ENCODE measurements around the gene FABP2. TPM values are rescaled to one million over a fixed set of nuclear protein-coding genes. Genes with fewer than 3 reads are reported as not detected.

FABP2 gene
- total and polyA plus RNA-seq, 2 experiments from 2014 or later: not detected

DNA sequence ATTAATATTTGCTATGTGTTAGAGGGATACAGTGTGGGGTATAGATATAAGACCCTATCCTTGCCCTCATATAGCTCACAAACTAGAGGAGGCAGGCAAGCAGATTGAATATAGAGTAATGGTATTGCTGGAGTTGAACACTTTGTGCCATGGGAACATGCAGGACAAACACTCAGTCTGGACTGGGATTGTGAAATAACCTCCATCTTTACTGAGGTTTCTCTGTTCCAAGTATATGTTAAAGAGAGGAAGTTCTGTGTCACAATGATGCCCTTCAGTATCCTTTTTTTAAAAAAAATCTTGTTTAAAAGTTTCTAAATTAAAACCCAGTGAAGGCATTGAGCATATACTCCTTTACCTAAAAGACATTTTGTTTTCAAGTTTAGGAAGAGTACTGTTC is 8.7 kb downstream of the FABP2 start (continued):
- TF ChIP-seq, protein P1, sequence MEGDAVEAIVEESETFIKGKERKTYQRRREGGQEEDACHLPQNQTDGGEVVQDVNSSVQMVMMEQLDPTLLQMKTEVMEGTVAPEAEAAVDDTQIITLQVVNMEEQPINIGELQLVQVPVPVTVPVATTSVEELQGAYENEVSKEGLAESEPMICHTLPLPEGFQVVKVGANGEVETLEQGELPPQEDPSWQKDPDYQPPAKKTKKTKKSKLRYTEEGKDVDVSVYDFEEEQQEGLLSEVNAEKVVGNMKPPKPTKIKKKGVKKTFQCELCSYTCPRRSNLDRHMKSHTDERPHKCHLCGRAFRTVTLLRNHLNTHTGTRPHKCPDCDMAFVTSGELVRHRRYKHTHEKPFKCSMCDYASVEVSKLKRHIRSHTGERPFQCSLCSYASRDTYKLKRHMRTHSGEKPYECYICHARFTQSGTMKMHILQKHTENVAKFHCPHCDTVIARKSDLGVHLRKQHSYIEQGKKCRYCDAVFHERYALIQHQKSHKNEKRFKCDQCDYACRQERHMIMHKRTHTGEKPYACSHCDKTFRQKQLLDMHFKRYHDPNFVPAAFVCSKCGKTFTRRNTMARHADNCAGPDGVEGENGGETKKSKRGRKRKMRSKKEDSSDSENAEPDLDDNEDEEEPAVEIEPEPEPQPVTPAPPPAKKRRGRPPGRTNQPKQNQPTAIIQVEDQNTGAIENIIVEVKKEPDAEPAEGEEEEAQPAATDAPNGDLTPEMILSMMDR (conservative IDR thresholded peaks at IDR 0.05; ENCODE audit: low read depth in 2 of 2): no peak
- no peak for TF ChIP-seq CREB1 (CRISPR knock-in tag; IDR thresholded peaks at IDR 0.05; ENCODE audit: low read depth)
- TF ChIP-seq, protein P2, sequence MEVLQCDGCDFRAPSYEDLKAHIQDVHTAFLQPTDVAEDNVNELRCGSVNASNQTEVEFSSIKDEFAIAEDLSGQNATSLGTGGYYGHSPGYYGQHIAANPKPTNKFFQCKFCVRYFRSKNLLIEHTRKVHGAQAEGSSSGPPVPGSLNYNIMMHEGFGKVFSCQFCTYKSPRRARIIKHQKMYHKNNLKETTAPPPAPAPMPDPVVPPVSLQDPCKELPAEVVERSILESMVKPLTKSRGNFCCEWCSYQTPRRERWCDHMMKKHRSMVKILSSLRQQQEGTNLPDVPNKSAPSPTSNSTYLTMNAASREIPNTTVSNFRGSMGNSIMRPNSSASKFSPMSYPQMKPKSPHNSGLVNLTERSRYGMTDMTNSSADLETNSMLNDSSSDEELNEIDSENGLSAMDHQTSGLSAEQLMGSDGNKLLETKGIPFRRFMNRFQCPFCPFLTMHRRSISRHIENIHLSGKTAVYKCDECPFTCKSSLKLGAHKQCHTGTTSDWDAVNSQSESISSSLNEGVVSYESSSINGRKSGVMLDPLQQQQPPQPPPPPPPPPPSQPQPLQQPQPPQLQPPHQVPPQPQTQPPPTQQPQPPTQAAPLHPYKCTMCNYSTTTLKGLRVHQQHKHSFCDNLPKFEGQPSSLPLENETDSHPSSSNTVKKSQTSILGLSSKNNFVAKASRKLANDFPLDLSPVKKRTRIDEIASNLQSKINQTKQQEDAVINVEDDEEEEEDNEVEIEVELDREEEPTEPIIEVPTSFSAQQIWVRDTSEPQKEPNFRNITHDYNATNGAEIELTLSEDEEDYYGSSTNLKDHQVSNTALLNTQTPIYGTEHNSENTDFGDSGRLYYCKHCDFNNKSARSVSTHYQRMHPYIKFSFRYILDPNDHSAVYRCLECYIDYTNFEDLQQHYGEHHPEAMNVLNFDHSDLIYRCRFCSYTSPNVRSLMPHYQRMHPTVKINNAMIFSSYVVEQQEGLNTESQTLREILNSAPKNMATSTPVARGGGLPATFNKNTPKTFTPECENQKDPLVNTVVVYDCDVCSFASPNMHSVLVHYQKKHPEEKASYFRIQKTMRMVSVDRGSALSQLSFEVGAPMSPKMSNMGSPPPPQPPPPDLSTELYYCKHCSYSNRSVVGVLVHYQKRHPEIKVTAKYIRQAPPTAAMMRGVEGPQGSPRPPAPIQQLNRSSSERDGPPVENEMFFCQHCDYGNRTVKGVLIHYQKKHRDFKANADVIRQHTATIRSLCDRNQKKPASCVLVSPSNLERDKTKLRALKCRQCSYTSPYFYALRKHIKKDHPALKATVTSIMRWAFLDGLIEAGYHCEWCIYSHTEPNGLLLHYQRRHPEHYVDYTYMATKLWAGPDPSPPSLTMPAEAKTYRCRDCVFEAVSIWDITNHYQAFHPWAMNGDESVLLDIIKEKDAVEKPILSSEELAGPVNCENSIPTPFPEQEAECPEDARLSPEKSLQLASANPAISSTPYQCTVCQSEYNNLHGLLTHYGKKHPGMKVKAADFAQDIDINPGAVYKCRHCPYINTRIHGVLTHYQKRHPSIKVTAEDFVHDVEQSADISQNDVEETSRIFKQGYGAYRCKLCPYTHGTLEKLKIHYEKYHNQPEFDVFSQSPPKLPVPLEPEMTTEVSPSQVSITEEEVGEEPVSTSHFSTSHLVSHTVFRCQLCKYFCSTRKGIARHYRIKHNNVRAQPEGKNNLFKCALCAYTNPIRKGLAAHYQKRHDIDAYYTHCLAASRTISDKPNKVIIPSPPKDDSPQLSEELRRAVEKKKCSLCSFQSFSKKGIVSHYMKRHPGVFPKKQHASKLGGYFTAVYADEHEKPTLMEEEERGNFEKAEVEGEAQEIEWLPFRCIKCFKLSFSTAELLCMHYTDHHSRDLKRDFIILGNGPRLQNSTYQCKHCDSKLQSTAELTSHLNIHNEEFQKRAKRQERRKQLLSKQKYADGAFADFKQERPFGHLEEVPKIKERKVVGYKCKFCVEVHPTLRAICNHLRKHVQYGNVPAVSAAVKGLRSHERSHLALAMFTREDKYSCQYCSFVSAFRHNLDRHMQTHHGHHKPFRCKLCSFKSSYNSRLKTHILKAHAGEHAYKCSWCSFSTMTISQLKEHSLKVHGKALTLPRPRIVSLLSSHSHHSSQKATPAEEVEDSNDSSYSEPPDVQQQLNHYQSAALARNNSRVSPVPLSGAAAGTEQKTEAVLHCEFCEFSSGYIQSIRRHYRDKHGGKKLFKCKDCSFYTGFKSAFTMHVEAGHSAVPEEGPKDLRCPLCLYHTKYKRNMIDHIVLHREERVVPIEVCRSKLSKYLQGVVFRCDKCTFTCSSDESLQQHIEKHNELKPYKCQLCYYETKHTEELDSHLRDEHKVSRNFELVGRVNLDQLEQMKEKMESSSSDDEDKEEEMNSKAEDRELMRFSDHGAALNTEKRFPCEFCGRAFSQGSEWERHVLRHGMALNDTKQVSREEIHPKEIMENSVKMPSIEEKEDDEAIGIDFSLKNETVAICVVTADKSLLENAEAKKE (CRISPR knock-in tag; IDR thresholded peaks at IDR 0.05): no peak
- TF ChIP-seq STAT1 (IDR thresholded peaks at IDR 0.05; ENCODE audit: unreplicated experiment): no peak
- no peak for TF ChIP-seq ZNF114 (CRISPR knock-in tag; IDR thresholded peaks at IDR 0.05)

DNA sequence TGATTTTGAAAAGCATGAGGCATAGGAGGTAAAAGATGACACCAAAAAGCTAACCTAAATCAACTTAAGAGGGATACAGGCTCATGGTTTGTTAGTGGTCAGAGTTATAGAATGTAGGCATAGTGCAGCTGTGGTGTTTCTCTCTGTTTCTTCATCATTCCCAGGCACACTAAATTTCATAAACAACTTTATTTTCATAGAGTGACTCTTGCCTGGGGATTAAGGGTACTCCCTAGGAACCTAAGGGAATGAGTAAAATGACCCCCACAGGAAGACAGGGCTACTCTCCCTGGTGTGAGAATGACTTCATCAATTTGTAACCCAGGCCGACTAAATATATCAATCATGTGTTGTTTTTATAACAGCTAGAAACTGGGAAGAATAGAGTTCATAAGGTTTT is 11.1 kb downstream of the FABP2 start:
- H3K36me3 ChIP-seq (ENCODE audit: insufficient read depth): no peaks in the 10 kb centered on the region
- H3F3A ChIP-seq (replicated peaks; ENCODE audit: low read depth): no peaks in the 10 kb centered on the region
- H3K27me3 Mint-ChIP-seq (ENCODE audit: insufficient read depth, low read depth, poor library complexity): no peaks in the 10 kb centered on the region
- no peak overlapping the region for H3K27ac Mint-ChIP-seq
- H3K79me2 ChIP-seq (replicated peaks; ENCODE audit: insufficient read depth): no peaks in the 10 kb centered on the region
- no peaks in the 10 kb centered on the region for H3K27me3 ChIP-seq (ENCODE audit: insufficient read depth)
- no peak for ATAC-seq
- no peak overlapping the region for H3K4me3 Mint-ChIP-seq
- no peak overlapping the region for H3K4me2 ChIP-seq
- DNase-seq (ENCODE audit: low spot score): no peak
- TF ChIP-seq, protein P1 (conservative IDR thresholded peaks at IDR 0.05; ENCODE audit: low read depth in 2 of 2): no peak
- TF ChIP-seq, protein P3, sequence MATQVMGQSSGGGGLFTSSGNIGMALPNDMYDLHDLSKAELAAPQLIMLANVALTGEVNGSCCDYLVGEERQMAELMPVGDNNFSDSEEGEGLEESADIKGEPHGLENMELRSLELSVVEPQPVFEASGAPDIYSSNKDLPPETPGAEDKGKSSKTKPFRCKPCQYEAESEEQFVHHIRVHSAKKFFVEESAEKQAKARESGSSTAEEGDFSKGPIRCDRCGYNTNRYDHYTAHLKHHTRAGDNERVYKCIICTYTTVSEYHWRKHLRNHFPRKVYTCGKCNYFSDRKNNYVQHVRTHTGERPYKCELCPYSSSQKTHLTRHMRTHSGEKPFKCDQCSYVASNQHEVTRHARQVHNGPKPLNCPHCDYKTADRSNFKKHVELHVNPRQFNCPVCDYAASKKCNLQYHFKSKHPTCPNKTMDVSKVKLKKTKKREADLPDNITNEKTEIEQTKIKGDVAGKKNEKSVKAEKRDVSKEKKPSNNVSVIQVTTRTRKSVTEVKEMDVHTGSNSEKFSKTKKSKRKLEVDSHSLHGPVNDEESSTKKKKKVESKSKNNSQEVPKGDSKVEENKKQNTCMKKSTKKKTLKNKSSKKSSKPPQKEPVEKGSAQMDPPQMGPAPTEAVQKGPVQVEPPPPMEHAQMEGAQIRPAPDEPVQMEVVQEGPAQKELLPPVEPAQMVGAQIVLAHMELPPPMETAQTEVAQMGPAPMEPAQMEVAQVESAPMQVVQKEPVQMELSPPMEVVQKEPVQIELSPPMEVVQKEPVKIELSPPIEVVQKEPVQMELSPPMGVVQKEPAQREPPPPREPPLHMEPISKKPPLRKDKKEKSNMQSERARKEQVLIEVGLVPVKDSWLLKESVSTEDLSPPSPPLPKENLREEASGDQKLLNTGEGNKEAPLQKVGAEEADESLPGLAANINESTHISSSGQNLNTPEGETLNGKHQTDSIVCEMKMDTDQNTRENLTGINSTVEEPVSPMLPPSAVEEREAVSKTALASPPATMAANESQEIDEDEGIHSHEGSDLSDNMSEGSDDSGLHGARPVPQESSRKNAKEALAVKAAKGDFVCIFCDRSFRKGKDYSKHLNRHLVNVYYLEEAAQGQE (IDR thresholded peaks at IDR 0.05; ENCODE audit: unreplicated experiment): no peak
- no peak for TF ChIP-seq ZNF114 (CRISPR knock-in tag; IDR thresholded peaks at IDR 0.05)
- TF ChIP-seq EZH2phosphoT487 (IDR thresholded peaks at IDR 0.05; ENCODE audit: unreplicated experiment): no peak
- no peak overlapping the region for H3K4me3 ChIP-seq
- no peaks in the 10 kb centered on the region for H3K36me3 Mint-ChIP-seq (ENCODE audit: low read depth)
- H4K20me1 ChIP-seq (replicated peaks; ENCODE audit: insufficient read depth): no peaks in the 10 kb centered on the region
- no peaks in the 10 kb centered on the region for H3K9me2 ChIP-seq (ENCODE audit: insufficient read depth)
- no peak overlapping the region for H3K27ac ChIP-seq (ENCODE audit: low read depth)
- 0 out of 2 replicates have a peak, but pooled peaks cover 5% of the 10 kb centered on the region for H3K4me1 ChIP-seq (ENCODE audit: insufficient read depth)
- H3K4me1 Mint-ChIP-seq: peaks cover 10% of the 10 kb centered on the region
- H2AFZ ChIP-seq: no peak overlapping the region
- H3K9me3 Mint-ChIP-seq: no peaks in the 10 kb centered on the region
